ENCODE measurements around the gene TBX18.

Gene TBX18

GRCh38 chr6:84772428-84773132 is 8.2 kb upstream of the TBX18 start:
- no peak for DNase-seq (ENCODE audit: low read depth in 2 of 2)

GRCh38 chr6:84771756-84772356 is 7.5 kb upstream of the TBX18 start:
- no peak for DNase-seq (ENCODE audit: low read depth in 2 of 2)

GRCh38 chr6:84771125-84771755 is 6.8 kb upstream of the TBX18 start:
- DNase-seq (ENCODE audit: low read depth in 2 of 2): no peak

GRCh38 chr6:84770521-84770920 is 6.1 kb upstream of the TBX18 start:
- no peak for DNase-seq (ENCODE audit: low read depth in 2 of 2)

- DNase-seq (ENCODE audit: low read depth in 2 of 2): no peak
These were observed 4.9 kb upstream of the TBX18 start for GRCh38 chr6:84769306-84769705.

GRCh38 chr6:84768442-84769174 is 4.2 kb upstream of the TBX18 start:
- DNase-seq (ENCODE audit: low read depth in 2 of 2): peak in 1 of 2 experiments; percentile 23

GRCh38 chr6:84767526-84768201 is 3.3 kb upstream of the TBX18 start:
- DNase-seq (ENCODE audit: low read depth in 2 of 2): no peak

- no peak for DNase-seq (ENCODE audit: low read depth in 2 of 2)
These were observed 2.6 kb upstream of the TBX18 start for GRCh38 chr6:84766799-84767525.

- no peak for DNase-seq (ENCODE audit: low read depth in 2 of 2)
These were observed 1.9 kb upstream of the TBX18 start for GRCh38 chr6:84766118-84766798.

GRCh38 chr6:84763886-84764331 is 489 bp downstream of the TBX18 start:
- peak in 1 of 2 experiments; percentile 15 for DNase-seq (ENCODE audit: low read depth in 2 of 2)

- DNase-seq (ENCODE audit: low read depth in 2 of 2): peak; percentile 60 to 64
These were observed 1.2 kb downstream of the TBX18 start for GRCh38 chr6:84763003-84763885.

- peak in 1 of 2 experiments; percentile 16 for DNase-seq (ENCODE audit: low read depth in 2 of 2)
These were observed 2.0 kb downstream of the TBX18 start for GRCh38 chr6:84762220-84763002.

GRCh38 chr6:84758486-84758885 is 5.9 kb downstream of the TBX18 start:
- DNase-seq (ENCODE audit: low read depth in 2 of 2): no peak

GRCh38 chr6:84756877-84757276 is 7.5 kb downstream of the TBX18 start:
- DNase-seq (ENCODE audit: low read depth in 2 of 2): no peak

- no peak for DNase-seq (ENCODE audit: low read depth in 2 of 2)
These were observed 7.9 kb downstream of the TBX18 start for GRCh38 chr6:84756466-84756865.

- no peak for DNase-seq (ENCODE audit: low read depth in 2 of 2)
These were observed 11.2 kb downstream of the TBX18 start for GRCh38 chr6:84753173-84753572.

- no peak for DNase-seq (ENCODE audit: low read depth in 2 of 2)
These were observed 12.1 kb downstream of the TBX18 start for GRCh38 chr6:84752118-84752850.

GRCh38 chr6:84749181-84749580 is 15.2 kb downstream of the TBX18 start:
- no peak for DNase-seq (ENCODE audit: low read depth in 2 of 2)
